GM18499 (cell line): ENCODE results near the gene BRD7.
A peak's percentile ranks its signal among the peaks of the same experiment; 100 is the strongest.
"Not testable (repeated sequence)": the region's sequence is repeated elsewhere in the genome, so short reads cannot be mapped to it uniquely, and the experiment has no call there.

Source experiments
- ATAC-seq: cut with Tn5 transposase; IDR thresholded peaks from one replicate; pipeline ENCODE4 v1.9.1; 2021; ENCODE audit warnings: moderate number of reproducible peaks; ENCODE audit not compliant: insufficient read depth, unreplicated experiment

BRD7 gene

GRCh38 chr16:50360033-50360778, 8.6 kb downstream of the BRD7 start:
- no peak for ATAC-seq

GRCh38 chr16:50359626-50360025, 9.2 kb downstream of the BRD7 start:
- ATAC-seq, result no peak

DNA sequence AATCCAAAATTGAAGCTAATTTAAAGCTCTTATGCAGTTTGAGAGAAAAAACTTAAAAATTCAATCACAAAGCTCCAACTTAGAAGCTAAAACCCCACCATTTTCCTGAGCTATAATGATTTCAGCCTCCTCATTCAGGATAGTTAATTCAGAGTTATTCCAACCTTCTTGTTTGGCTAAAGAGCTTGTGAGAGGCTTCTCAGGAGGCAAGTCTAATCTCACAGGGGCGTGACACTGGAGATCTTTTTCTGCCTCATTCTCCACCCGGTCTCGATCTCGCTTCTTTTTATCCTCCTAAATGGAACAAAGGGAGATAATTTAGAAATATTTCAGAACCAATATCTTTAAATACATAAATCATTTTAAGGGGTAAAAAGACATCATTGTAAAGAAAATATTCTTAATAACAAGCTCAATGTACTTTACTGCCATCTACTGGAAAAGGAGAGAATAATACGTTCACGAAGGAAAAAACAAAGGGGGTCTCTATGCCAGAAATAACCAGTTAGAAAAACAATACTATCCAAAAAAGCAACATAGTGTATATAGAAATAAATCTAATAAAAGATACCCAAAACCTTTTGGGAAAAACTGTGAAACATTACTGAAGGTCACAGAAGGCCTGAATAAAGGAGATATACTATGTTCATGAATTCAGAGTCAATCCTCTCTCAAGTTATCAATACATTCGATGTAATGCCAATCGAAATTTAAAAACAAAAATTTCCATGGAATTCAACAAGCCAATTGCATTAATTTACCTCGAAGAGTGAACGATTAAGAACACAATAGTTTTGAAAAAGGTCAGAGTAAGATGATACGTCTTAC, 13.9 kb downstream of the BRD7 start:
- no peak for ATAC-seq

- no peak for ATAC-seq
These were observed 14.7 kb downstream of the BRD7 start for GRCh38 chr16:50354082-50354481.

DNA sequence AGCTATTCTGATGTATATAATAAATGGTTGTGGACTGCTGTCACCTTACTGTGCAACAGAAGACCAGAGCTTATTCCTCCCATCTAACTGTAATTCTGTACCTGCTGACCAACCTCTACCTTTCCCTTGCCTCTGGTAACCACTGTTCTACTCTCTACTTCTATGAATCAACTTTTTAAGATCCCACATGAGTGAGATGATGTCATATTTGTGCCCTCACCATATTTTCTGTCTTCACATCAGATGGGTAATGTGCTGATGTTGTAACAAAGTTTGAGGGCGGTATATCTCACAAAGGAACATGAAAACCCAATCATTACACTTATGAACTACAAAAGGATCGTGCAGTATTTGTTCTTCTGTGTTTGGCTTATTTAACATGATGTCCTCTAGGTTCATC, 16.8 kb downstream of the BRD7 start:
- ATAC-seq, result no peak

DNA sequence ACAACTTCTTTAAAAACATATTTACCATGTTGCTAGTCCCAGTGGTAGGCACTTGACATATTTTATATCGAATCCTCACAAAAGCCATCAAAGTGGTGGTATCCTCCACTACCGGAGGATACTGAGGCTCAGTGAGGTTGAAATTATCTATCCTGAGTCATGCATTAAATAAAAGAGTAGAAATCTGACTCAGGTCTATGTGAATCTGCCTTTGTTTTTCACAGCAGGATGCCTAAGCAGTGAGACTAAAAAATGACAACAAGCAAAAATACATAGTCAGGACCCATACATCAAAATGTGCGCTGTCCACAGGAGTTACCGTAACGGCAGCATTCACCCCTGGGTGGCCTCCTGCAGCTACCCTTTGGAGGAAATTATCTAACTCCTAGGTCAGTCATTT, 17.7 kb downstream of the BRD7 start:
- no peak for ATAC-seq

GRCh38 chr16:50345210-50345609, 23.6 kb downstream of the BRD7 start:
- not testable (repeated sequence) for ATAC-seq

GRCh38 chr16:50343566-50343965, 25.2 kb downstream of the BRD7 start:
- not testable (repeated sequence) for ATAC-seq

GRCh38 chr16:50340578-50340977, 28.2 kb downstream of the BRD7 start:
- ATAC-seq, result no peak

DNA sequence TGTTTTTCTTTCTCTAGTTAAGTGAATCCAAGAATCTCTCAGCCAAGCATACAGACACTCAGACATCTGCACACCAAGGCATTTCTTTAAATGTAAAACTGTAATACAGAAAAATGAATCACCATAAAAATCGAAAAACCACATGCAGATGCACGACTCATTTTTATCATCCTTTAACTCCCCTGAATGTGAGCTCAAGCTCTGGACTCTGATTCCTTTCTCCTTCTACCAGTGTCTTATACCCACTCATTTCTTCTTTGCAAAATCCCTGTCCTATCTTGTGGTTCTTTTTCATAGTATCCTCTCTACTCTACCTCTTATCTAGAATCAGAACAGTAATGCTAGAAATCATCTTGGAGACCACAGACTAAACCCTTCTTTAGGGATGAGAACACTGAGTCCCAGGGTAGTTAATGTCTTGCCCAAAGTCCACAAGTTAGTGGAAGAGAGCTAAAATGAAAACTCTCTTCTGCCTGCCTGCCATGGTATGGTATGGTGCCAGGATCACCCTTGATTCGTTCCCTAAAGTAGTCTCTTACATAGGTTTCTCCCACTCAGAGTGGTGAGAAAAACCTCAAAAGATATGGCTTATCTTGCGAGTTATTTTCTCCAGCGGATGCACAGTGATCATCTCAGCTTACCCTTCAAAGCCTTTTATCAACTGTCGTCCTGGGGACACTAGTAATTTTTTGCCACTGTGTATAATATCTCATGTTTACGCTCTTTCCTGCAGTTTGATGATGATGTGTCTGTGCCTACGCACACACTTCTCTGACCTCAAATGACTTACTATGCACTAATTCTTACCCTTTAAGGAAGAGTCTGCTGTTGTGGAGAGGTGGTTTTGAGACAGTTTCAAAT, 30.2 kb downstream of the BRD7 start:
- ATAC-seq, result no peak

GRCh38 chr16:50336884-50337283, 31.9 kb downstream of the BRD7 start:
- ATAC-seq, result no peak

GRCh38 chr16:50335196-50335958, 33.4 kb downstream of the BRD7 start:
- peak; percentile 56 for ATAC-seq

- ATAC-seq, result no peak
These were observed 34.4 kb downstream of the BRD7 start for GRCh38 chr16:50334106-50334975.

GRCh38 chr16:50332599-50332998, 36.2 kb downstream of the BRD7 start:
- ATAC-seq, result no peak

GRCh38 chr16:50331570-50331969, 37.2 kb downstream of the BRD7 start:
- ATAC-seq, result no peak

- ATAC-seq, result no peak
These were observed 39.2 kb downstream of the BRD7 start for GRCh38 chr16:50329446-50330189.

DNA sequence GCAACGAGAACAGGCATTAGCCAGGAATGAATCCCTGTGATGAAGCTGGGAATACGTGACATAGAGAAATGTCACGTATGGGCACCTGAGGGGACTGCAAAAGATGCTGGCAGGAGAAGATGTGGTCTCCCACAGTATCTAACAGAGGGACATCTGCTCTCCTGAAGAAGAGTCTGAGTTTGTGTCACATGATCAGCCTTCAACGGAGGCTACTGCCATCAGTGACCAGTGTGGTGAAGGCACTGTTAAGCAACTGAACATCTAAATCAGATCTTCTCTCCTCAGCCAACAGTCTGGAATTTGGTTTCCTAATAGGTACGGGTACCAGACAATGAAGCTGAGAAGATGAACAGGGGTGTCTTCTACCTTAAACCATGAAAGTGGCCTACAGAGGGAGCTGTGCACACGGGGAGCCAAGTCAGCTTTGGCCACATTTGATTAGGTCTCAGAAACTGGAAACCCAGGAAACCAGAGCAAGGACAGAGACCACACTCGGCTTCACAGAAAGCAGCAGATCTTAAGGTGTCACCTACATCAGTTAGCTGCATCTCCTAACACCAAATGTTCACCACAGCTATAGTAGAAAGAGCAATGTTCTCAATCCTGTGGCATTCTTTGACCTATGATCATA, 41.8 kb downstream of the BRD7 start:
- ATAC-seq, result no peak

DNA sequence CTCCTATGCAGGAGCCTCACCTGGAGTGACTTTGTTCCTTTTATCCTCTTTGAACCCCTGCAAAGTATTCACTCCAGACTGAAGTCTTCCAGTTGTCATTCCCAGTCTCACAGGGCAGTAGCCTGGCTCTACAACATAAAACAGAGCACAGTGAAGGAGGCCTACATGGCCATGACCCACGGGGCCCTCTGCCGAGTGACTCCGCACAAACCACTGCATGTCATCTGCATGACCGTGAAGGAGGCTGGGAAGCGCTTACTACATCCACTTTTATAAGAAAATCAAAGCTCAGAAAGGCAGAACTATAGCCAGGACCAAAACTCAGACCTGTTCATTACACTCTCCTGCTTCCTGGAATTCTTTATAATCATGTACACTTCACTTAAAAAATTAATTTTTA, 42.5 kb downstream of the BRD7 start:
- no peak for ATAC-seq
